Measurements from ENCODE around the gene RLIM.

GRCh38 chrX:74546984-74547383, 67.4 kb downstream of the RLIM start:
- TF ChIP-seq CTCF (IDR thresholded peaks at IDR 0.05; ENCODE audit: control extremely low read depth in 1 of 3, insufficient read depth in 1 of 3, low read depth in 1 of 3, low read length in 3 of 3) (no peak), SIN3A (conservative IDR thresholded peaks at IDR 0.05 in 1 of 2, IDR thresholded peaks at IDR 0.05 in 1 of 2; ENCODE audit: low read depth in 1 of 2, low read length in 2 of 2) (no peak), JUN (IDR thresholded peaks at IDR 0.05; ENCODE audit: low read depth, low read length) (no peak)

Data from H1 (cell line).